GM21737 (cell line): ENCODE data around the gene DOP1A.

Source experiments
- ATAC-seq: cut with Tn5 transposase; IDR thresholded peaks from one replicate; pipeline ENCODE4 v1.9.1; 2021; ENCODE audit warnings: mild to moderate bottlenecking, moderate library complexity; ENCODE audit not compliant: unreplicated experiment

The DOP1A gene

GRCh38 chr6:83071023-83071422 is 3.6 kb downstream of the DOP1A start:
- peak; percentile 44 for ATAC-seq

- no peak for ATAC-seq
Measured at GRCh38 chr6:83071707-83072106, 4.2 kb downstream of the DOP1A start.

- ATAC-seq = no peak
Measured at GRCh38 chr6:83072726-83073125, 5.3 kb downstream of the DOP1A start.

- ATAC-seq = no peak
Measured at GRCh38 chr6:83073615-83074014, 6.1 kb downstream of the DOP1A start.

GRCh38 chr6:83083476-83083875 is 16.0 kb downstream of the DOP1A start:
- ATAC-seq = no peak

- peak; percentile 99 for ATAC-seq
Measured at GRCh38 chr6:83086751-83087150, 19.3 kb downstream of the DOP1A start.

- ATAC-seq = no peak
Measured at GRCh38 chr6:83092756-83093399, 25.4 kb downstream of the DOP1A start.

- no peak for ATAC-seq
Measured at GRCh38 chr6:83096791-83097190, 29.3 kb downstream of the DOP1A start.

GRCh38 chr6:83097204-83097603 is 29.7 kb downstream of the DOP1A start:
- no peak for ATAC-seq

- ATAC-seq = no peak
Measured at GRCh38 chr6:83097675-83098074, 30.2 kb downstream of the DOP1A start.

- ATAC-seq = no peak
Measured at GRCh38 chr6:83098589-83098988, 31.1 kb downstream of the DOP1A start.

- ATAC-seq = no peak
Measured at GRCh38 chr6:83108378-83108777, 40.9 kb downstream of the DOP1A start.

- no peak for ATAC-seq
Measured at GRCh38 chr6:83113258-83113657, 45.8 kb downstream of the DOP1A start.

GRCh38 chr6:83114164-83114563 is 46.7 kb downstream of the DOP1A start:
- ATAC-seq = no peak

- ATAC-seq = no peak
Measured at GRCh38 chr6:83117802-83118201, 50.3 kb downstream of the DOP1A start.

GRCh38 chr6:83119742-83120300 is 52.4 kb downstream of the DOP1A start:
- ATAC-seq = no peak

- no peak for ATAC-seq
Measured at GRCh38 chr6:83124553-83124952, 57.1 kb downstream of the DOP1A start.

- ATAC-seq = no peak
Measured at GRCh38 chr6:83125425-83125824, 58.0 kb downstream of the DOP1A start.

- no peak for ATAC-seq
Measured at GRCh38 chr6:83126223-83126622, 58.8 kb downstream of the DOP1A start.

GRCh38 chr6:83126807-83127206 is 59.3 kb downstream of the DOP1A start:
- ATAC-seq = no peak

- ATAC-seq = no peak
Measured at GRCh38 chr6:83127258-83127657, 59.8 kb downstream of the DOP1A start.

- no peak for ATAC-seq
Measured at GRCh38 chr6:83127976-83128375, 60.5 kb downstream of the DOP1A start.

- ATAC-seq = no peak
Measured at GRCh38 chr6:83132121-83132520, 64.7 kb downstream of the DOP1A start.
